Omental fat pad (tissue), 4 donors: Measurements from ENCODE around the gene PCARE. TPM values are rescaled to one million over a fixed set of nuclear protein-coding genes. Genes with fewer than 3 reads are reported as not detected.
A peak's percentile ranks its signal among the peaks of the same experiment; 100 is the strongest.

Experiments
- ATAC-seq: fragments of 150-250 bp; one replicate; pipeline ENCODE4 v1.9.1; 2016; ENCODE audit warnings: mild to moderate bottlenecking, moderate library complexity; ENCODE audit not compliant: low FRiP score
- DNase-seq: peaks from one replicate; pipeline ENCODE4 v3.0.0-alpha.2; 2019; ENCODE audit warnings: low spot score
- total RNA-seq, 4 donors: library from RNA; depleted of rRNA; stranded (reverse); fragments of >200 nt; gene quantifications; one replicate each; pipeline ENCODE4 v1.1.0, GENCODE V29; 2016
- TF ChIP-seq, protein P1 (sequence below), 3 donors: fragments of 450-650 bp; IDR thresholded peaks; one replicate each; pipeline ENCODE4 v1.5.1; 2016 to 2017; ENCODE audit warnings: antibody characterized with exemption in 3 of 3, mild to moderate bottlenecking in 3 of 3, moderate library complexity in 2 of 3

The PCARE gene
- total RNA-seq, 4 donors from 2014 or later: 0.09 TPM; not detected in 3

DNA sequence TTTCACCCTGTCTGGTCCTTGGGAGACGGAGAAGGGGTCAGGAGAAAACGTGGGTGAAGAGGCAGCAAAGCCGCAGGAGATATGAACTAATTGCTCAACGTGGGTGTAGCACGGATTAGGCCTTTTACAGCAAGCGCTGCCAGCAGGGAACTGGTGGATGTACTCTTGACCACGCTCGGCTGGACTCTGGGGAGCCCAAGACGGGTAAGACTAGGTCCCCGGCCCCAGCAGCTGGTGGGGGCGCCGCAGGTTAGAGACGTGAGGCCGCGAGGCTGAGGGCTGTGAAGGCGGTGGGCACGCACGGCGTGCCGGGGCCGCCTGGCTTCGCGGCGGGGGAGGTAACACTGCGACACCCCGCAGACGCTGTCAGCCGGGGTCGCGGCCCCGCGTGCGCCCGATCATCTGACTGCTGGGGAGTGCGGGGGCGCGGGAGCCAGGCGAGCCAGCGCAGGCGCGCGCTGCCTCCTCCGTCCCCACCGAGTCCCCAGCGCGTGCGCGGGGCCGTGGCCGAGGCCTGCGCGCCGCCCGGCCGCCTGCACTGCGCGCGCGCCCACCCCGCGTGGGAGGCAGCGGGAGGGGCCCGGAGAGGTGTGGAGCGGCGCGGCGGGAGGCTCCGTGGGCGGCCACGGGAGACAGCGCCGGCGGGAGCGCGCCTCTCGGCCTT is 40.8 kb upstream of the PCARE start, which contains the start of gene CLIP4:
CLIP4 (plus strand) TSS at position 470 of the 664 bp plus-strand sequence. CDS start 5,974 bp downstream, outside the sequence.
- ATAC-seq (peak; percentile 83), DNase-seq (no peak)
- TF ChIP-seq, protein P1, sequence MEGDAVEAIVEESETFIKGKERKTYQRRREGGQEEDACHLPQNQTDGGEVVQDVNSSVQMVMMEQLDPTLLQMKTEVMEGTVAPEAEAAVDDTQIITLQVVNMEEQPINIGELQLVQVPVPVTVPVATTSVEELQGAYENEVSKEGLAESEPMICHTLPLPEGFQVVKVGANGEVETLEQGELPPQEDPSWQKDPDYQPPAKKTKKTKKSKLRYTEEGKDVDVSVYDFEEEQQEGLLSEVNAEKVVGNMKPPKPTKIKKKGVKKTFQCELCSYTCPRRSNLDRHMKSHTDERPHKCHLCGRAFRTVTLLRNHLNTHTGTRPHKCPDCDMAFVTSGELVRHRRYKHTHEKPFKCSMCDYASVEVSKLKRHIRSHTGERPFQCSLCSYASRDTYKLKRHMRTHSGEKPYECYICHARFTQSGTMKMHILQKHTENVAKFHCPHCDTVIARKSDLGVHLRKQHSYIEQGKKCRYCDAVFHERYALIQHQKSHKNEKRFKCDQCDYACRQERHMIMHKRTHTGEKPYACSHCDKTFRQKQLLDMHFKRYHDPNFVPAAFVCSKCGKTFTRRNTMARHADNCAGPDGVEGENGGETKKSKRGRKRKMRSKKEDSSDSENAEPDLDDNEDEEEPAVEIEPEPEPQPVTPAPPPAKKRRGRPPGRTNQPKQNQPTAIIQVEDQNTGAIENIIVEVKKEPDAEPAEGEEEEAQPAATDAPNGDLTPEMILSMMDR (IDR thresholded peaks at IDR 0.05): no peak

DNA sequence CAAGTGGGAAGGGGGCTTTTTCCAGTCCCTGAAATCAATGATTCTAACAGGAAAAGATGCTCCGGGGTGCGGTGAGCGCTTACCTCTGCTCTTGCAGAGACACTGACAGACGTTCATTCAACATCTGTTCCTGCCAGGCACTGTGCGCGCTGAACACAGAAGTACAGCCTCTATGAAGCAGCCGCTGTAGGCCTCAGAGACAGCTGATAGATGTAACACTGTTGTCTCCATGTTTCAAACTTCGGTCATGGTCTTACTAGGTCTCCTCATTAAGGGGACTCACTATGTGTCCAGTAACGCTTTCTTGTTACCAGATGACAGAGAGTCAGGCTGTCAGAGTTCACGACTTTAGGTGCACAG is 40.2 kb upstream of the PCARE start:
- DNase-seq (no peak), ATAC-seq (peak; percentile 4)
- TF ChIP-seq, protein P1 (IDR thresholded peaks at IDR 0.05): no peak

DNA sequence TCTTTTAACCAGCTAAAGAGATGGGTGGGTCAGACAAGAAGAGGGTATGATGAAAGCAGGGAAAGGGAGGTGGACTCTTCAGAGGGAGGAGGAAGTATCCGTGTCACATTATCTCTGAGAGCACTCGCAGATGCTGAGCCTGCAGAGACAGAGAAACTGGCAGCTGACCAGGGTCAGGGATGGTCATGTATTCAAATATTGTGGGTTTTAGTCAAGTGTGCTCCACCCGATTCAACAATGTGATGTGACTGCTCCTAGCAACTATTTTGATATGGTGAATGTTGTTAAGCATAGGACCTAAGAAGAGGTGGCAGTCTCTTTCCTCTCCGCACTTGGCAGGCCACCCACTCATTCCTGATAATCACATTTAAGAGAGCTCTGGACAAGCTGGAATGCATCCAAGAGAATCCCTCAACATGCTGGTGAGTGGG is 39.6 kb upstream of the PCARE start:
- DNase-seq: no peak
- ATAC-seq: no peak
- TF ChIP-seq, protein P1 (IDR thresholded peaks at IDR 0.05): no peak

DNA sequence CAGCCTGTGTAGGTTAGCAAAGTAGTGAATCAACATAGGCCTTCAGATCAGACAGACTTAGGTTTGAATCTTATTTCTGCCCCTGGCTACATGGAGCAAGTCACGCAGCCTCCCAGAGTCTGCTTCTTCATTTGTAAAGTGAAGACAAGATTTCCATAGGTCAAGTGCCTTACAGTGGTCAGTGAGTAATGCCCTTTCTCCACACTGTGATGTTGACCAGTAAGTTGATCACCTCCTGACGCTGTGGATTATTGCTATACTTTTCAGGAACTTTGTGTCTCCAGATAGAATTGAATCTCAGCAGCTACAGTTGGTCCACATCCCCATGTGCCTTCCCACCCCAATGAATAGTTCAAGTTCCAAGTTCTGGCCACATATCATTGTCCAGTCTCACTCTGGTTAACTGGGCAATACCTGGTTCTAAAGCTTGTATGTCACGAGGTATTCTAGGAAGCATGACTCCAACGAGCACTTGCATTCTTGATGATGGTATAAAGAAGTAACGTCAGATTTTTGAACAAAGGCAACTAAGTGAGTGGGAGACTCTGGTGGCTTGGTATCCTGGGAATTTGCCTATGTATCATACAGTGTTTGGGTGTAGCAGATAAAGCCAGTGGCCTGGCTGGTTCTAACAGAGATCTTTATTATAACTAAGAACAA is 38.8 kb upstream of the PCARE start:
- TF ChIP-seq, protein P1 (IDR thresholded peaks at IDR 0.05): no peak
- ATAC-seq (no peak), DNase-seq (no peak)

DNA sequence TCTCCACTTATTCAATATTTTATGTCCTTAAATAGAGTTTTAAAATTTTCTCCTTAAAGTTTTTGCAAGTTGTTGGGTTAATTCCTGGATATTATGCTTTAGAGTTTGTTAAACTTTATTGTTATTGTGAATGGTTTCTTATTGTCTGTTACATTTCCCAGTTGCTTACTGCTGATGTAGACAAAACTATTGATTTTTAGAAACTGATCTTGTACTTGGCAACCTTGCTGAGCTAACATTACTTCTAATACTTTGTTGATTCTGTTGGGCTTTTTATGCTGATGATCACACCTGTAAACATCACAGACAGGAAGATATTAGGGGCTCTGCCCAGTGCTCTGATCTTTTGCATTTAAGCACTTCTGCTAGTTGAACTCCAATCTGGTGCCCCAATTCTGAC is 38.1 kb upstream of the PCARE start:
- TF ChIP-seq, protein P1 (IDR thresholded peaks at IDR 0.05): no peak
- DNase-seq (no peak), ATAC-seq (no peak)

DNA sequence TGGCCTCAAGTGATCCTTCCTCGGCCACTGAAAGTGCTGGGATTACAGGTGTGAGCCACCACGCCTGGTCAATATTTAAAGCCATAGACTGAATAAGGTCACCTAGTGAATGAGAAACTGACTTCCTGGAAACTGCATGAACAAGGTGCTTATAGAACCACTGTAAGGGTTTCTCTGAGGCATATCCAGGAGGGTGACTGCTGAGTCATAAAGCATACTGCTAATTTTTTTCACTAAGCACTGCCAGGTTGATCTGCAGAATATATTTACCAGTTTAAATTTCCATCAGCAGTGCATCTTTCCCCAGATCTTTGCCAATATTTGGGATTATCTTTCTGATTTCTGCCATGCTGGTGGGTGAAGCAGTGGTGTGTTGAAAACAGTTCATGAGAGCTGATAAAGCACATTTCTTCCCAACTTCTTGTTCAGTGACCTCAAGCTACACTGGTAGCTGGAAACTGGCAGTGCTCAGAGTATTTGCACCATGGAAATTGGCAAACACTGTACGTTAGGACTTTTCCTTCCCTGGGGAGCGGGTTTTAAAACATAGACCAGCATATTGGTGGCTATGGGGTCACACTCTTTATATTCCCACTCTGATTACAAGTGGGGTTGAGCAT is 36.7 kb upstream of the PCARE start:
- no peak for ATAC-seq
- DNase-seq: no peak
- TF ChIP-seq, protein P1 (IDR thresholded peaks at IDR 0.05): no peak
